ENCODE results near the gene TEX12.
"Not testable (repeated sequence)": the region's sequence is repeated elsewhere in the genome, so short reads cannot be mapped to it uniquely, and the experiment has no call there.

The TEX12 gene

DNA sequence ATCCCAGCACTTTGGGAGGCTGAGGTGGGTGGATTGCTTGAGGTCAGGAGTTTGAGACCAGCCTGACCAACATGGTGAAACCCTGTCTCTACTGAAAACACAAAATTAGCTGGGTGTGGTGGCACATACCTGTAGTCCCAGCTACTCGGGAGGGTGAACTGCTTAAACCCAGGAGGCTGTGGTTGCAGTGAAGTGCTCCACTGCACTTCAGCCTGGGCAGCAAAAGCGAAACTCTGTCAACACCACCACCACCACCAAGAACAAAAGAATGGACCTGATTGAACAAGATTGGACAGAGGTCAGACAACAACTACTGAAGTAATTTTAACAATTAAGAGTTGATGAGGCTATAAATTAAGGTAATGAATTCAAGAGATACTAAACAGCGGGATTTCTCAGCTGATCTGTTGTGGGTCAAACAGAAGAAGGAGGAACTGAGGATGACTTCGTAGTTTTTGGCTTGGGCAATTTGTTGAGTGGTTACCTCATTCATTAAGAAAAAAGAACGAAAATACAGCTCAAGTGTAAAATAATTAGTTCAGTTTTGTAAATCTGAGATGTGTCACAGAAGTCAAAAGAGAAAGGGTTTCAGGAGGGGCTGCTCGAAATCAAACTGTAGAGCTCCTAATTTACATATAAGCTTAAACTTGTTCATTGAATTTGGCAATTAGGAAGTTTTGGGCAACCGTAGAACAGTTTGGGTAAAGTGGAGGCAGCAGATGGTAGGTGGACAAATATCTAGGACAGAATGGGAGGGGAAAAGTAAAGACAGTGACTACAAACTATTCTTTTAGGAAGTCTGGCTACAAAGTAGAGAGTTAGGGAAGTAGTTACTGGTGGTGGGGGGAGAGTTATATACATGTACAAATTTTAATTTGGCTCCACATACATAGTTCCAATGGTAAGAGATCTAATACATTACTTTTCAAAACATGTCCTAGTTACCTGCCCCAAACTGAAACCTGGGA, 7.8 kb upstream of the TEX12 start:
- no peak for DNase-seq
- H3K4me1 Mint-ChIP-seq, result peaks cover 9% of the 10 kb centered on the region
- H3K4me3 Mint-ChIP-seq, result no peak overlapping the region
- ATAC-seq, result no peak
- peaks cover 3% of the 10 kb centered on the region for H3K36me3 Mint-ChIP-seq (ENCODE audit: low read depth)
- H3K27ac Mint-ChIP-seq, result no peak overlapping the region
- H3K27me3 Mint-ChIP-seq, result peaks cover 22% of the 10 kb centered on the region
- H3K9me3 Mint-ChIP-seq, result no peaks in the 10 kb centered on the region

- no peak for ATAC-seq
- peaks cover 9% of the 10 kb centered on the region for H3K4me1 Mint-ChIP-seq
- H3K27me3 Mint-ChIP-seq, result peaks cover 26% of the 10 kb centered on the region
- no peak overlapping the region for H3K27ac Mint-ChIP-seq
- no peaks in the 10 kb centered on the region for H3K9me3 Mint-ChIP-seq
- no peak overlapping the region for H3K4me3 Mint-ChIP-seq
- no peak for DNase-seq
- peaks cover 3% of the 10 kb centered on the region for H3K36me3 Mint-ChIP-seq (ENCODE audit: low read depth)
These were observed 6.9 kb upstream of the TEX12 start for GRCh38 chr11:112160091-112160848.

GRCh38 chr11:112161012-112161411, 6.2 kb upstream of the TEX12 start:
- no peaks in the 10 kb centered on the region for H3K9me3 Mint-ChIP-seq
- no peak overlapping the region for H3K4me3 Mint-ChIP-seq
- DNase-seq, result no peak
- H3K4me1 Mint-ChIP-seq, result peaks cover 9% of the 10 kb centered on the region
- no peak for ATAC-seq
- peaks cover 28% of the 10 kb centered on the region for H3K27me3 Mint-ChIP-seq
- no peak overlapping the region for H3K27ac Mint-ChIP-seq
- H3K36me3 Mint-ChIP-seq (ENCODE audit: low read depth), result peaks cover 3% of the 10 kb centered on the region

DNA sequence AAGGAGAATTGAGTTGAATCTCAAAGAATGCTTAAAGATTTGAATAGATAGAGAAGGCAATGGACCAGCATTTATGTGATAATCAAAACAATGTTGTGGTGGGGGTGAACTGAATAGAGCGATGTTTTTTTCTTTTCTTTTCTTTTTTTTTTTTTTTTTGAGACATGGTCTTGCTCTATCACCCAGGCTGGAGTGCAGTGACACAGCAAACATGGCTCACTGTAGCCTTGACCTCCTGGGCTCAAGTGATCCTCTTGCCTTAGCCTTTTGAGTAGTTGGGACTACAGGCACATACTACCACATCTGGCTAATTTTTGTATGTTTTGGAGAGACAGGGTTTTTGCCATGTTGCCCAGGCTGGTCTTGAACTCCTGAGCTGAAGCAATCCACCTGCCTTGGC, 5.0 kb upstream of the TEX12 start:
- DNase-seq; H3K36me3 Mint-ChIP-seq (ENCODE audit: low read depth); H3K27ac Mint-ChIP-seq; H3K4me3 Mint-ChIP-seq; H3K4me1 Mint-ChIP-seq; ATAC-seq; H3K9me3 Mint-ChIP-seq: not testable (repeated sequence)
- peaks cover 28% of the 10 kb centered on the region for H3K27me3 Mint-ChIP-seq

GRCh38 chr11:112162761-112163546, 4.2 kb upstream of the TEX12 start:
- H3K36me3 Mint-ChIP-seq (ENCODE audit: low read depth), result peaks cover 3% of the 10 kb centered on the region
- H3K4me3 Mint-ChIP-seq, result no peak overlapping the region
- peaks cover 28% of the 10 kb centered on the region for H3K27me3 Mint-ChIP-seq
- H3K4me1 Mint-ChIP-seq, result peaks cover 4% of the 10 kb centered on the region
- ATAC-seq, result no peak
- no peak overlapping the region for H3K27ac Mint-ChIP-seq
- no peaks in the 10 kb centered on the region for H3K9me3 Mint-ChIP-seq
- no peak for DNase-seq

DNA sequence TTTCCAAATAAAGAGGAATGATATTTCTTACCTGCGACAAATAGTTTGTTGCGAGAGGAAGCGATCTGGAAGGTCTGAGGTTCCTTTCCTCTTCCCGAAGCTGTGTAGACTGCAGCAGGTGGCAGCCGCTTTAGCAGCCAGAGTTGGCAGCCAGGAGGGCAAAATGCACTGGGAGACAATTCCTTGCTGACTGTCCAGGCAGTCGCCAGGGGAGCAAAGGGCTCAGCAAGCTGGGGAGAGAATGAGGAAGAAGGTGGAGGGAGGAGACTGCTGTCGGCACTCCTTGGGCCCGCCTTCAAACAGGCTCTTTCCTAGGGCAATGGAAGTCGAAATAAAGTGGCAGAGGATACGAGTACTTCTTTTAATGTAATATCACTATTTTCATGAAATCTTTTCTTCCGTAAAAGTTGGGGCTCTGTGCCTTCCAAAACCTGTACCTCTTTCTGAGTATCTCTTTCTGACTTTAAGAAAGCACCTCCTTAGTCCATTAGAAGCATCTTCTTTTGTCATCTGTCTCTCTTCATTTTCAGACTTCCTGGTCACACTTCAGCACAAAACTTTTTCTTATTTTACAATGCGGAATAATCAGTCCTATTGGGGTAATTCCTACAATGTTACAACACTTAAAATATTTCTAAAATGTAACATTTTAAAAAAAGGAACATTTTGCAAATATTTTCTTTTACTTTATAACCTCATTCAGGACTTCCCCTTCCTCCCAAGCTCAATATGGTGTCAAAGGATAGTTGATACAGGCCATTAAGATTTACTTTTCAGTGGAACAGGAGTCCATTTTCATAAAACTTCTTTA, 3.1 kb upstream of the TEX12 start, which contains the start of gene IL18:
Gene IL18 (minus strand): TSS at position 220 of the 811 bp plus-strand sequence. CDS start 9,041 bp downstream, outside the sequence.
- Mint-ChIP-seq H3K4me1 (peaks cover 4% of the 10 kb centered on the region), H3K27me3 (peaks cover 28% of the 10 kb centered on the region), H3K36me3 (ENCODE audit: low read depth) (peaks cover 3% of the 10 kb centered on the region), H3K4me3 (peak within 1 kb of the TSS; percentile 54), H3K9me3 (no peaks in the 10 kb centered on the region), H3K27ac (no peak within 1 kb of the TSS)
- DNase-seq (no peak), ATAC-seq (no peak)

- no peak overlapping the region for H3K27ac Mint-ChIP-seq
- H3K36me3 Mint-ChIP-seq (ENCODE audit: low read depth), result peaks cover 3% of the 10 kb centered on the region
- H3K4me3 Mint-ChIP-seq, result no peak overlapping the region
- no peaks in the 10 kb centered on the region for H3K9me3 Mint-ChIP-seq
- peaks cover 28% of the 10 kb centered on the region for H3K27me3 Mint-ChIP-seq
- ATAC-seq, result no peak
- peaks cover 4% of the 10 kb centered on the region for H3K4me1 Mint-ChIP-seq
- DNase-seq, result no peak
These were observed 2.1 kb upstream of the TEX12 start for GRCh38 chr11:112165049-112165448.

GRCh38 chr11:112166562-112166961, 610 bp upstream of the TEX12 start:
- Mint-ChIP-seq H3K4me3 (no peak overlapping the region), H3K27ac (no peak overlapping the region), H3K36me3 (ENCODE audit: low read depth) (peaks cover 3% of the 10 kb centered on the region), H3K27me3 (peaks cover 28% of the 10 kb centered on the region), H3K9me3 (no peaks in the 10 kb centered on the region), H3K4me1 (peaks cover 4% of the 10 kb centered on the region)
- ATAC-seq (no peak), DNase-seq (no peak)

DNA sequence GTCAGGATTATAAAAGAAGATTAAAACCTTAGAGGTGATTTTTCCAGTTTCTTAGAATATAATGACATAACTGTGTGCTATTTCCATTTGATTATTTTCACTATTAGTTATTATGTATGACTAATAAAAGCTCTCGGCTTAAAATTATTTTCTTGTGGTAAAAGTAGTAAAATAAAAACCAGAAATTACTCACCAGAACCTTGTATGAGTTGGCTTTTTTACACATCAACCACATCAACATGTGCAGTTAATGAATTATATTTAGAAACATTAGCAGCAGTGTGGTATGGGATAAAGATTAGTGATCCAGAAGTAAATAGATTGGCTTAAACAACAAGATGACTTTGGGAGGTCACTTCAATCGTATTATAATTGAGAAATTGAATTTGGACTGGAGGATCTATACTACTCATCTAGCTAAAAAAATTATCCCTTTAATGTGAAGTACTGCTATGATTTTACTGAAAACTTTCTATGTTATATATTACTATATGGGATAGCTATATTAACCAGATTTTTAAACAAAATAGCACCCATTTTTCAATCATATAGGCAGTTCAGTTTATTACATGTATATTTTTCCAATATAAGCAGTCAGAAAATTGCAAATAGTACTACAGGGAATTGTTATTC, 5.3 kb downstream of the TEX12 start:
- H3K9me3 Mint-ChIP-seq, result no peaks in the 10 kb centered on the region

DNA sequence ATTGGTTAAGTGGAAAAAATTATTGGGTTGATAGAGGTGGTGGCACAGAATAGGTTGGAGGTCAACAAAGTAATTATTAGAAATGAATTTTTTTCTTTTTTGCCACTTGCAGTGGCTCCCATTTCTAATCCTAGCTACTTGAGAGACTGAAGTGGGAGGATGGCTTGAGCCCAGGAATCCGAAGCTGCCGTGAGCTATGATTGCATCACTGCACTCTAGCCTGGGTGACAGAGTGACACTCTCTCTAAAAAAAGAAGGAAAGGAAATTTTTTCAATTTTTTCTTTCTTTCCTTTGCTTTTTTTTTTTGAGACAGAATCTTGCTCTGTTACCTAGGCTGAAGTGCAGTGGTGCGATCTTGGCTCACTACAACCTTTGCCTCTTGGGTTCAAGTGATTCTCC, 6.0 kb downstream of the TEX12 start:
- Mint-ChIP-seq H3K36me3 (ENCODE audit: low read depth) (no peaks in the 10 kb centered on the region), H3K27me3 (peaks cover 20% of the 10 kb centered on the region), H3K27ac (no peak overlapping the region), H3K4me3 (no peak overlapping the region), H3K4me1 (peaks cover 15% of the 10 kb centered on the region), H3K9me3 (no peaks in the 10 kb centered on the region)
- ATAC-seq (no peak), DNase-seq (no peak)

More for the DNA sequence above, 5.3 kb downstream of the TEX12 start:
- H3K4me3 Mint-ChIP-seq, result no peak overlapping the region
- peaks cover 17% of the 10 kb centered on the region for H3K27me3 Mint-ChIP-seq
- H3K36me3 Mint-ChIP-seq (ENCODE audit: low read depth), result no peaks in the 10 kb centered on the region
- H3K4me1 Mint-ChIP-seq, result peaks cover 15% of the 10 kb centered on the region
- no peak overlapping the region for H3K27ac Mint-ChIP-seq
- DNase-seq (no peak), ATAC-seq (no peak)

DNA sequence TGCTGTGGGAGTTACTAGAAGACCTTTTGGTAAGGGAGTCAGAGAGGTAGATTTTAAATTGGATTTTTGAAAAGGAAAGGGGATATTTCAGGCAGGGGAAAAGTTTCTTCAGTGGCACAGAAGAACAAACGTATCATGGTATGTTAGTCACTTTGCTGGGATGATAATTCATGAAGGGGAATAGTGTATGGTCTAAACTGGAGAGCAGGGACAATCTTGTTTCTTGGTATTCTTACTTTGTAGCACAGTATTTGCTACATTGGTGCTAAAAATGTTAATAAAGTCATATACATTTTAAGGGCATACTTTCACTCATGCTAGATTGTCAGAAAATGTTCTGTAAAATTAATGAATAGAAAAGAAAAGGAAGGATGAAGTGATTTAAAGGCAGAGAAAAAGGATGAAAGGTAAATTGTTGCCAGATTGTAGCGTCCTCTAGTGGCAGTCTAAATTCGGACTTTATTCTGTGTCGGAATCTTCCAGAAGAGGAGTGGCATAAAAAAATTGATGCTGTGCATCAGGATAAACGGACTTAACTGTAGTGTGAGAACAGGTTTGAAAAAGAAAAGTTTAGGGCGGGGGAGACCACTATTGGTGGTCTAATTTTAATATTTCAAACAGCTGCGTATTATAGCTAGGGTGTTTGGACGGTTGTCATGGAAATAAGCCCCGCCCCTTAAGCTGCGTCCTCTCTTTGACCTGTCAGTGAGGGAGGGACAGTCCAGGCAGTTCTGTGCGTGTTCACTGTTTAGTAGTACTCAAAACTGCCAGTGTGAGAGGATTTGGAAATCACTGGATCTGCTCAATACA, 7.8 kb downstream of the TEX12 start, which contains the start of gene BCO2:
Gene BCO2 (plus strand): TSS at position 724 of the 810 bp plus-strand sequence. CDS start 90 bp downstream, outside the sequence.
- ATAC-seq (peak; percentile 80), DNase-seq (peak; percentile 57)
- H3K4me3 Mint-ChIP-seq, result peak within 1 kb of the TSS; percentile 50
- no peak within 1 kb of the TSS for H3K27ac Mint-ChIP-seq
- H3K4me1 Mint-ChIP-seq, result peaks cover 23% of the 10 kb centered on the region
- H3K9me3 Mint-ChIP-seq, result no peaks in the 10 kb centered on the region
- H3K27me3 Mint-ChIP-seq, result peaks cover 29% of the 10 kb centered on the region
- no peaks in the 10 kb centered on the region for H3K36me3 Mint-ChIP-seq (ENCODE audit: low read depth)

DNA sequence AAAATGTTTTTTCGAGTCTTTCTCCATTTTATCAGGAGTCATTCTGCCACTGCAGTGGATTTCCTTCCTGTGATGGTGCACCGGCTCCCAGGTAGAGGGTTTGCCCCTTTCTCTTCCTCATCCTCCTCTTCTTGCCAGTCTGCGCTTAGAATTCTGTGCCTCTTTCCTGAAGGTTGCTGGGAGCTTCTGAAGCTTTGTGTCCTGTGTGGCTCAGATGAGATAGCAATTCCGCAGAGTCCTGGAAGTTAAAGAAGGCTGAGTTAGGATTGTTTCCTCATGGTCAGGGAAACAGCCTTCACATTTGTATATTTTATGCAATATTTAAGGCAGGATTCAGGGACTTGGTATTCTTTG, 8.4 kb downstream of the TEX12 start:
- ATAC-seq, result no peak
- no peaks in the 10 kb centered on the region for H3K9me3 Mint-ChIP-seq
- no peak for DNase-seq
- no peak overlapping the region for H3K27ac Mint-ChIP-seq
- H3K36me3 Mint-ChIP-seq (ENCODE audit: low read depth), result no peaks in the 10 kb centered on the region
- H3K4me3 Mint-ChIP-seq, result peak overlapping the region; percentile 13
- peaks cover 23% of the 10 kb centered on the region for H3K4me1 Mint-ChIP-seq
- peaks cover 30% of the 10 kb centered on the region for H3K27me3 Mint-ChIP-seq
